K562 (cell line): ENCODE results near the gene CLCN6. TPM values are rescaled to one million over a fixed set of nuclear protein-coding genes. Genes with fewer than 3 reads are reported as not detected.

Experiments used
- ATAC-seq: fragments of 200-7000 bp; cut with Tn5 transposase; 3 replicates; pipeline ENCODE4 v1.9.1; 2020; ENCODE audit warnings: moderate library complexity
- BruUV-seq: library from RNA; stranded (reverse); fragments of 400-500 nt; replicated peaks from 2 replicates; lab custom pipeline; 2021; lab: Mats Ljungman, UMichigan
- CTCF ChIA-PET: fragments of 300-600 bp; formaldehyde crosslinking; extraction: SDS; loops from one replicate; lab custom pipeline; 2021; ENCODE audit warnings: low intra/inter-chr PET ratio; lab: Yijun Ruan, JAX
- POLR2A ChIA-PET: fragments of 300-600, 350-650 bp; sonication (Branson Sonifier 250); formaldehyde crosslinking; extraction: SDS; loops from one replicate; lab custom pipeline; 2021; ENCODE audit warnings: antibody characterized with exemption, inconsistent platforms; lab: Yijun Ruan, JAX
- DNase-seq, 4 experiments: peaks; one replicate each; pipeline versions ENCODE4 v3.0.0 to v3.0.0-alpha.2; 2011 to 2018; ENCODE audit warnings: low spot score in 3 of 4, mixed read lengths in 3 of 4; ENCODE audit errors: extremely low read depth in 1 of 4
- FAIRE-seq: peaks from 2 replicates; lab custom pipeline; 2011; peaks lifted over from hg19 to GRCh38; lab: Jason Lieb, UNC
- H2AFZ ChIP-seq: 2 replicates; pipeline ENCODE4 v1.6.0; 2011; ENCODE audit warnings: low read depth, low read length, control low read depth, inconsistent platforms
- H3K27ac ChIP-seq: fragments of 200-600 bp; 3 replicates; pipeline ENCODE4 v1.8.0; 2011; ENCODE audit warnings: low read depth, mild to moderate bottlenecking, control low read depth, inconsistent platforms, low read length, moderate library complexity, mixed read lengths; ENCODE audit errors: extremely low read depth
- H3K27me3 ChIP-seq, 2 experiments: fragments of 300-600 bp in 1 of 2; 2 replicates in 1 of 2; 3 replicates in 1 of 2; pipeline versions ENCODE4 v1.6.0 to v1.8.0; 2011; ENCODE audit warnings: inconsistent platforms in 2 of 2, low read length in 2 of 2, mild to moderate bottlenecking in 1 of 2, mixed read lengths in 1 of 2, moderate library complexity in 1 of 2; ENCODE audit not compliant: control insufficient read depth in 2 of 2, insufficient read depth in 2 of 2
- H3K36me3 ChIP-seq: fragments of 300-600 bp; 3 replicates; pipeline ENCODE4 v1.8.0; 2011; ENCODE audit warnings: mild to moderate bottlenecking, low read length, inconsistent platforms; ENCODE audit not compliant: control insufficient read depth, insufficient read depth
- H3K4me1 ChIP-seq, 2 experiments: fragments of 200-600 bp in 1 of 2; replicated peaks in 1 of 2; 2 replicates in 1 of 2; 3 replicates in 1 of 2; pipeline versions ENCODE4 v1.5.1 to v1.8.0; 2011; ENCODE audit warnings: inconsistent platforms in 2 of 2, low read length in 2 of 2, mild to moderate bottlenecking in 1 of 2, mixed read lengths in 1 of 2, moderate library complexity in 1 of 2; ENCODE audit not compliant: control insufficient read depth in 2 of 2, insufficient read depth in 2 of 2
- H3K4me2 ChIP-seq: 2 replicates; pipeline ENCODE4 v1.6.1; 2011; ENCODE audit warnings: low read length, control low read depth, inconsistent platforms, mixed read lengths; ENCODE audit not compliant: insufficient read depth
- H3K4me3 ChIP-seq: fragments of 200-600 bp; sonication (generic), shearing (Covaris generic); 2 replicates; pipeline ENCODE4 v1.5.1; 2016; ENCODE audit warnings: control low read depth, inconsistent platforms
- H3K79me2 ChIP-seq: fragments of 200-600 bp; 3 replicates; pipeline ENCODE4 v1.8.0; 2011; ENCODE audit warnings: low read length, inconsistent platforms; ENCODE audit not compliant: control insufficient read depth, insufficient read depth
- H3K9ac ChIP-seq, 2 experiments: 2 replicates each; pipeline versions ENCODE4 v1.6.0 to v1.6.1; 2011; ENCODE audit warnings: low read depth in 2 of 2, low read length in 2 of 2, control low read depth in 1 of 2, inconsistent platforms in 1 of 2, mild to moderate bottlenecking in 1 of 2, mixed read lengths in 1 of 2; ENCODE audit not compliant: insufficient read depth in 1 of 2
- H3K9me1 ChIP-seq: one replicate; pipeline ENCODE4 v1.6.0; 2011; ENCODE audit warnings: inconsistent platforms, mild to moderate bottlenecking, low read length, moderate library complexity; ENCODE audit not compliant: control insufficient read depth, insufficient read depth
- H3K9me3 ChIP-seq: replicated peaks from 2 replicates; pipeline ENCODE4 v1.5.1; 2011; ENCODE audit warnings: low read depth, low read length, inconsistent platforms; ENCODE audit not compliant: control insufficient read depth, insufficient read depth
- H4K20me1 ChIP-seq: replicated peaks from 2 replicates; pipeline ENCODE4 v1.6.1; 2011; ENCODE audit warnings: low read length, inconsistent platforms, mixed read lengths; ENCODE audit not compliant: control insufficient read depth, insufficient read depth
- CEBPG ChIP-seq, 3 experiments: fragments of 200-800 bp in 1 of 3; sonication (Bioruptor generic) in 1 of 3; sonication (generic) in 1 of 3; formaldehyde crosslinking in 1 of 3; IDR thresholded peaks in 2 of 3; conservative IDR thresholded peaks in 1 of 3; 2 replicates each; pipeline versions ENCODE4 v1.6.1 to v1.8.0; 2016 to 2022; ENCODE audit warnings: missing compliant biosample characterization in 2 of 3, missing genetic modification characterization in 2 of 3, mild to moderate bottlenecking in 1 of 3, missing genetic modification reagents in 1 of 3
- GABPB1 ChIP-seq: sonication (generic); formaldehyde crosslinking; IDR thresholded peaks from 2 replicates; pipeline ENCODE4 v1.8.0; 2022; ENCODE audit warnings: mild to moderate bottlenecking, missing genetic modification reagents
- HDAC2 ChIP-seq: fragments of 450-650 bp; IDR thresholded peaks from 2 replicates; pipeline ENCODE4 v1.6.1; 2016; ENCODE audit warnings: mild to moderate bottlenecking
- MTA2 ChIP-seq: fragments of 450-650 bp; IDR thresholded peaks from 2 replicates; pipeline ENCODE4 v1.6.1; 2016; ENCODE audit warnings: low read depth
- POLR2G ChIP-seq: fragments of 200-400 bp; formaldehyde crosslinking; IDR thresholded peaks from 2 replicates; pipeline ENCODE4 v1.6.1; 2017; ENCODE audit warnings: low read depth, mild to moderate bottlenecking, antibody characterized with exemption, low read length, moderate library complexity
- RBFOX2 ChIP-seq: fragments of 200-400 bp; formaldehyde crosslinking; IDR thresholded peaks from 2 replicates; pipeline ENCODE4 v1.6.1; 2017; ENCODE audit warnings: low read depth, mild to moderate bottlenecking, low read length, moderate library complexity
- RBM15 ChIP-seq: fragments of 200-400 bp; formaldehyde crosslinking; IDR thresholded peaks from 2 replicates; pipeline ENCODE4 v1.6.1; 2018; ENCODE audit warnings: mild to moderate bottlenecking, low read length, moderate library complexity; ENCODE audit not compliant: insufficient read depth
- SIN3A ChIP-seq, 2 experiments: fragments of 150-350 bp in 1 of 2; IDR thresholded peaks; 2 replicates each; pipeline ENCODE4 v1.6.1; 2011 to 2016; ENCODE audit warnings: borderline replicate concordance in 2 of 2, low read depth in 2 of 2, low read length in 2 of 2, mild to moderate bottlenecking in 2 of 2, moderate library complexity in 2 of 2; ENCODE audit not compliant: control insufficient read depth in 1 of 2
- STAT6 ChIP-seq: sonication (generic); formaldehyde crosslinking; IDR thresholded peaks from 2 replicates; pipeline ENCODE4 v1.8.1; 2023; ENCODE audit warnings: mild to moderate bottlenecking, missing genetic modification reagents
- TCF15 ChIP-seq: fragments of 250-450 bp; sonication (Bioruptor Pico); IDR thresholded peaks from 2 replicates; pipeline ENCODE4 v1.8.0; 2022; ENCODE audit warnings: moderate library complexity, mild to moderate bottlenecking, inconsistent platforms
- TEAD1 ChIP-seq, 2 experiments: fragments of 450-650 bp in 1 of 2; sonication (generic) in 1 of 2; formaldehyde crosslinking; IDR thresholded peaks; 2 replicates each; pipeline versions ENCODE4 v1.4.0 to v1.8.0; 2020 to 2022; ENCODE audit warnings: mild to moderate bottlenecking in 2 of 2, missing genetic modification reagents in 1 of 2
- ZNF592 ChIP-seq: fragments of 450-650 bp; IDR thresholded peaks from 2 replicates; pipeline ENCODE4 v1.6.1; 2017; ENCODE audit warnings: antibody characterized with exemption, mild to moderate bottlenecking
- WGBS: fragments of 100-300 bp; shearing (Covaris generic); methylation state at CpG from one replicate; pipeline ENCODE4 v1.1.6; 2016; ENCODE audit warnings: low coverage, mixed read lengths; ENCODE audit not compliant: insufficient coverage; ENCODE audit errors: missing lambda C conversion rate; 5-methylcytosine and 5-hydroxymethylcytosine counted together
- in situ Hi-C: fragments of 300-500 bp; cut with MboI; formaldehyde crosslinking; loops from 4 replicates; pipeline ENCODE4 v1.15.0; 2018; ENCODE audit warnings: inconsistent platforms, mixed read lengths
- intact Hi-C: fragments of 100-400 bp; cut with micrococcal nuclease; formaldehyde crosslinking; loops from 2 replicates; pipeline ENCODE4 v1.14.2; 2022
- polyA plus RNA-seq, 8 experiments: library from polyadenylated mRNA; depleted of rRNA in 4 of 8; stranded (reverse) in 5 of 8; unstranded in 3 of 8; fragments of >200 nt; fragmentation: Nextera tagmentation in 2 of 8; fragmentation: Illumina TruSeq in 1 of 8; extraction: Ambion mirVana in 2 of 8; extraction: Trizol in 1 of 8; gene quantifications; 2 replicates each; pipeline versions ENCODE4 v1.2.1 to v1.2.3, GENCODE V29; 2011 to 2014; ENCODE audit warnings: inconsistent platforms in 1 of 8, missing spikeins in 1 of 8
- total RNA-seq, 7 experiments: library from RNA; depleted of rRNA in 6 of 7; stranded (reverse); fragments of >200 nt in 6 of 7; fragmentation: Illumina TruSeq in 2 of 7; extraction: Trizol in 2 of 7; gene quantifications; 2 replicates each; pipeline versions ENCODE4 v1.2.1 to v1.2.3, GENCODE V29; 2011 to 2021; ENCODE audit warnings: low replicate concordance in 1 of 7

CLCN6 gene
- total and polyA plus RNA-seq, 9 of the 15 experiments (the other 6 are each of a cell fraction or from before 2014, with no cell fraction given) = 2.0 to 21.8 (median 13.6) TPM

- peak; percentile 53; the same call in 1 of the 2 replicates for TF ChIP-seq CEBPG (CRISPR knock-in tag; IDR thresholded peaks at IDR 0.05)
- TF ChIP-seq CEBPG (tag; conservative IDR thresholded peaks at IDR 0.05 in 1 of 2, IDR thresholded peaks at IDR 0.05 in 1 of 2) = no peak
- TF ChIP-seq GABPB1 (CRISPR knock-in tag) = peak; percentile 18; the same call in 1 of the 2 replicates
- 0 out of 4 replicates have a peak, but pooled peaks of 1 of the 2 experiments have one; percentile 18 for TF ChIP-seq SIN3A (IDR thresholded peaks at IDR 0.05; ENCODE audit: borderline replicate concordance in 2 of 2, control insufficient read depth in 1 of 2, low read depth in 2 of 2, low read length in 2 of 2)
- no peak for TF ChIP-seq HDAC2
- TF ChIP-seq POLR2G = 0 out of 2 replicates have a peak, but pooled peaks have one; percentile 9
- no peak for TF ChIP-seq RBM15
- TF ChIP-seq MTA2 = no peak
- TF ChIP-seq TEAD1 (CRISPR knock-in tag; IDR thresholded peaks at IDR 0.05) = 0 out of 4 replicates have a peak, but pooled peaks of 1 of the 2 experiments have one; percentile 38
Observed at GRCh38 chr1:11792106-11792505, 13.9 kb upstream of the CLCN6 start (continued).

GRCh38 chr1:11793819-11794218 is 12.2 kb upstream of the CLCN6 start:
- H2AFZ ChIP-seq = no peak overlapping the region
- BruUV-seq = no TSS peak
- POLR2A ChIA-PET = interaction anchor here (0.6 to 10.5 kb wide), 14 partner anchors 9 to 319 kb away, joined by 3 to 107 read pairs (median 4); partner anchors contain the start of genes CLCN6 and MTHFR
- CTCF ChIA-PET = no interaction called here
- no peaks in the 10 kb centered on the region for H3K9me1 ChIP-seq
- H3K27me3 ChIP-seq = no peaks in the 10 kb centered on the region
- H4K20me1 ChIP-seq = no peaks in the 10 kb centered on the region
- H3K4me1 ChIP-seq = peaks cover 72 to 84% of the 10 kb centered on the region in 2 experiments
- no peaks in the 10 kb centered on the region for H3K9me3 ChIP-seq
- WGBS = 96% methylated on average over 15 of the region's 15 CpGs
- H3K36me3 ChIP-seq = peaks cover 82% of the 10 kb centered on the region
- H3K79me2 ChIP-seq = peaks cover 36% of the 10 kb centered on the region
- no peak overlapping the region for H3K4me2 ChIP-seq
- DNase-seq (peak in 1 of 4 experiments; percentile 6), ATAC-seq (no peak), FAIRE-seq (no peak)
- H3K4me3 ChIP-seq = no peak overlapping the region
- no peak overlapping the region; the same call in 2 of the 3 replicates for H3K27ac ChIP-seq
- H3K9ac ChIP-seq = peak overlapping the region in 1 of 2 experiments; percentile 54; a peak in 2 of 4 replicates
- in situ Hi-C loops = no loop called here
- intact Hi-C loops = no loop called here
- TF ChIP-seq STAT6 = no peak
- no peak for TF ChIP-seq TCF15
- no peak for TF ChIP-seq ZNF592
- no peak for TF ChIP-seq RBM15
- peak; percentile 77 for TF ChIP-seq RBFOX2
